ENCODE data around the gene CDH7.

DNA sequence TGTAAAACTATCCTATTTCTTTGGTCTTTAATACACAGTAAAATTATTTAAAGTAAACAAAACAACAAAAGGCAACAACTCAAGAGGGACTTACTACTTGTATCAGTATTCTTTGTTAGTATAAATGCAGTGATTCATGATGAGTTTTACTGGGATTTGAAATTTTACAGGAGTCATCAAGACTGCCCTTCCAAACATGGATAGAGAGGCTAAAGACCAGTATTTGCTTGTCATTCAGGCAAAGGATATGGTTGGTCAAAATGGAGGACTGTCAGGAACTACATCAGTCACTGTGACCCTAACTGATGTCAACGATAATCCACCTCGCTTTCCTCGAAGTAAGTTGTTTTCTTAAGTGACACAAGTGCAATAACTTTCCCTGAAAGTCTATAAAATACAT, 71.1 kb downstream of the CDH7 start:
- TF ChIP-seq, protein P1, sequence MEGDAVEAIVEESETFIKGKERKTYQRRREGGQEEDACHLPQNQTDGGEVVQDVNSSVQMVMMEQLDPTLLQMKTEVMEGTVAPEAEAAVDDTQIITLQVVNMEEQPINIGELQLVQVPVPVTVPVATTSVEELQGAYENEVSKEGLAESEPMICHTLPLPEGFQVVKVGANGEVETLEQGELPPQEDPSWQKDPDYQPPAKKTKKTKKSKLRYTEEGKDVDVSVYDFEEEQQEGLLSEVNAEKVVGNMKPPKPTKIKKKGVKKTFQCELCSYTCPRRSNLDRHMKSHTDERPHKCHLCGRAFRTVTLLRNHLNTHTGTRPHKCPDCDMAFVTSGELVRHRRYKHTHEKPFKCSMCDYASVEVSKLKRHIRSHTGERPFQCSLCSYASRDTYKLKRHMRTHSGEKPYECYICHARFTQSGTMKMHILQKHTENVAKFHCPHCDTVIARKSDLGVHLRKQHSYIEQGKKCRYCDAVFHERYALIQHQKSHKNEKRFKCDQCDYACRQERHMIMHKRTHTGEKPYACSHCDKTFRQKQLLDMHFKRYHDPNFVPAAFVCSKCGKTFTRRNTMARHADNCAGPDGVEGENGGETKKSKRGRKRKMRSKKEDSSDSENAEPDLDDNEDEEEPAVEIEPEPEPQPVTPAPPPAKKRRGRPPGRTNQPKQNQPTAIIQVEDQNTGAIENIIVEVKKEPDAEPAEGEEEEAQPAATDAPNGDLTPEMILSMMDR (IDR thresholded peaks at IDR 0.05), result no peak
- TF ChIP-seq EZH2 (IDR thresholded peaks at IDR 0.05) (no peak), EZH2phosphoT487 (IDR thresholded peaks at IDR 0.05) (no peak)
